ENCODE results near the gene BTNL3. TPM values are rescaled to one million over a fixed set of nuclear protein-coding genes. Genes with fewer than 3 reads are reported as not detected.

BTNL3 gene, protein sequence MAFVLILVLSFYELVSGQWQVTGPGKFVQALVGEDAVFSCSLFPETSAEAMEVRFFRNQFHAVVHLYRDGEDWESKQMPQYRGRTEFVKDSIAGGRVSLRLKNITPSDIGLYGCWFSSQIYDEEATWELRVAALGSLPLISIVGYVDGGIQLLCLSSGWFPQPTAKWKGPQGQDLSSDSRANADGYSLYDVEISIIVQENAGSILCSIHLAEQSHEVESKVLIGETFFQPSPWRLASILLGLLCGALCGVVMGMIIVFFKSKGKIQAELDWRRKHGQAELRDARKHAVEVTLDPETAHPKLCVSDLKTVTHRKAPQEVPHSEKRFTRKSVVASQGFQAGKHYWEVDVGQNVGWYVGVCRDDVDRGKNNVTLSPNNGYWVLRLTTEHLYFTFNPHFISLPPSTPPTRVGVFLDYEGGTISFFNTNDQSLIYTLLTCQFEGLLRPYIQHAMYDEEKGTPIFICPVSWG
- total RNA-seq (2021), result not detected in 3 replicates
- Bru-seq, nascent RNA, result not detected
- long read RNA-seq, experiment 1, result 0 reads
- long read RNA-seq, experiment 2, result 0 reads
- long read RNA-seq, experiment 3, result 0 reads

- Mint-ChIP-seq H3K27ac (no peak within 1 kb of the TSS), H3K36me3 (no peaks in the 10 kb centered on the region), H3K4me1 (peaks cover 2% of the 10 kb centered on the region; the same call in 1 of the 2 replicates), H3K9me3 (peaks cover 10% of the 10 kb centered on the region), H3K27me3 (ENCODE audit: low read depth) (peaks cover 3% of the 10 kb centered on the region), H3K4me3 (no peak within 1 kb of the TSS)
- ChIA-PET CTCF (no interaction called here), POLR2A (no interaction called here)
- ATAC-seq (no peak), DNase-seq (ENCODE audit: low spot score) (no peak)
- TF ChIP-seq ZBTB21 (CRISPR knock-in tag; IDR thresholded peaks at IDR 0.05; ENCODE audit: borderline replicate concordance) (no peak), ZNF121 (CRISPR knock-in tag; IDR thresholded peaks at IDR 0.05) (no peak), OVOL2 (CRISPR knock-in tag; IDR thresholded peaks at IDR 0.05; ENCODE audit: borderline replicate concordance) (no peak), ZNF396 (CRISPR knock-in tag; IDR thresholded peaks at IDR 0.05; ENCODE audit: borderline replicate concordance) (no peak), CREB1 (CRISPR knock-in tag; IDR thresholded peaks at IDR 0.05) (no peak)
Observed at GRCh38 chr5:180988592-180988991, at the start of gene BTNL3. BTNL3 (plus strand) TSS chr5:180988846; CDS start chr5:180989029, 183 bp downstream.

GRCh38 chr5:180950291-180950949 lies 38.2 kb upstream of the BTNL3 start:
- Mint-ChIP-seq H3K4me3 (no peak overlapping the region), H3K36me3 (no peaks in the 10 kb centered on the region), H3K4me1 (0 out of 2 replicates have a peak, but pooled peaks cover 5% of the 10 kb centered on the region), H3K27ac (no peak overlapping the region), H3K27me3 (ENCODE audit: low read depth) (peaks cover 2% of the 10 kb centered on the region), H3K9me3 (no peaks in the 10 kb centered on the region)
- ATAC-seq, result no peak
- no peak for DNase-seq (ENCODE audit: low spot score)
- CTCF ChIA-PET, result no interaction called here
- POLR2A ChIA-PET, result no interaction called here
- no peak for TF ChIP-seq ATF1 (CRISPR knock-in tag; IDR thresholded peaks at IDR 0.05)
- no peak for TF ChIP-seq ERG (CRISPR knock-in tag; IDR thresholded peaks at IDR 0.05)
- TF ChIP-seq ZNF317 (CRISPR knock-in tag; IDR thresholded peaks at IDR 0.05; ENCODE audit: borderline replicate concordance, low read depth), result no peak
- TF ChIP-seq GTF2I (CRISPR knock-in tag; conservative IDR thresholded peaks at IDR 0.05), result no peak
- TF ChIP-seq ZNF512 (CRISPR knock-in tag; IDR thresholded peaks at IDR 0.05; ENCODE audit: borderline replicate concordance), result no peak

DNA sequence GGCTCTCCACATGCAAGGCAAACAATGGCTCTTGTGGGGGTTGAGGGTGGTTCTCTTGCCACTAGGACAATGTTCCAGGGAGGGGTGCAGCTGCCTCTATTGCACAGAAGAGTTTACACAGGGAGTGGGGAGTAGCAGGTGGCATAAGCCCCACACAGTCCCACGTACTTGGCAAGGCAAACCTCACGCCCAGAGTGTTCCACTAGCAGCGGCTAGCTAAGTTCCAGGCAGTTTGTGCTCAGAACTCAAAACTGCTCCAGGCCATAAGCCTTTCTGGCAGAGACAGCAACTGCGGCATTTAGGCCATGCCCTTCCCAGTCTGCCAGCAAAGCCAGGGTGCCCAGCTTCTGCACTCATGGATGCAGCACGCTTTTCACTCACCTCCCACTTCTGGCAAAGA lies 29.0 kb upstream of the BTNL3 start:
- ChIA-PET CTCF (interaction anchor here (1.0 to 1.1 kb wide), 2 partner anchors 129 to 175 kb away, joined by 4 read pairs; no protein-coding TSS in a partner anchor), POLR2A (no interaction called here)
- ATAC-seq (peak; percentile 26), DNase-seq (ENCODE audit: low spot score) (no peak)
- peaks cover 12% of the 10 kb centered on the region for H3K9me3 Mint-ChIP-seq
- H3K4me3 Mint-ChIP-seq, result no peak overlapping the region
- peaks cover 2% of the 10 kb centered on the region; the same call in 1 of the 2 replicates for H3K36me3 Mint-ChIP-seq
- H3K4me1 Mint-ChIP-seq, result peaks cover 30% of the 10 kb centered on the region
- no peaks in the 10 kb centered on the region for H3K27me3 Mint-ChIP-seq (ENCODE audit: low read depth)
- H3K27ac Mint-ChIP-seq, result no peak overlapping the region
- TF ChIP-seq ERG (CRISPR knock-in tag; IDR thresholded peaks at IDR 0.05) (no peak), TCF7 (CRISPR knock-in tag; IDR thresholded peaks at IDR 0.05; ENCODE audit: low read depth) (no peak), SP1 (CRISPR knock-in tag; conservative IDR thresholded peaks at IDR 0.05) (no peak), NFE2L1 (CRISPR knock-in tag; IDR thresholded peaks at IDR 0.05) (no peak), CTCF (IDR thresholded peaks at IDR 0.05) (no peak), FOXP1 (CRISPR knock-in tag; IDR thresholded peaks at IDR 0.05; ENCODE audit: borderline replicate concordance) (no peak), MLX (CRISPR knock-in tag; IDR thresholded peaks at IDR 0.05) (no peak), NR1H2 (CRISPR knock-in tag; IDR thresholded peaks at IDR 0.05) (no peak)
- TF ChIP-seq, protein P1, sequence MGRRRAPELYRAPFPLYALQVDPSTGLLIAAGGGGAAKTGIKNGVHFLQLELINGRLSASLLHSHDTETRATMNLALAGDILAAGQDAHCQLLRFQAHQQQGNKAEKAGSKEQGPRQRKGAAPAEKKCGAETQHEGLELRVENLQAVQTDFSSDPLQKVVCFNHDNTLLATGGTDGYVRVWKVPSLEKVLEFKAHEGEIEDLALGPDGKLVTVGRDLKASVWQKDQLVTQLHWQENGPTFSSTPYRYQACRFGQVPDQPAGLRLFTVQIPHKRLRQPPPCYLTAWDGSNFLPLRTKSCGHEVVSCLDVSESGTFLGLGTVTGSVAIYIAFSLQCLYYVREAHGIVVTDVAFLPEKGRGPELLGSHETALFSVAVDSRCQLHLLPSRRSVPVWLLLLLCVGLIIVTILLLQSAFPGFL (CRISPR knock-in tag; IDR thresholded peaks at IDR 0.05; ENCODE audit: borderline replicate concordance), result no peak
- TF ChIP-seq, protein P2, sequence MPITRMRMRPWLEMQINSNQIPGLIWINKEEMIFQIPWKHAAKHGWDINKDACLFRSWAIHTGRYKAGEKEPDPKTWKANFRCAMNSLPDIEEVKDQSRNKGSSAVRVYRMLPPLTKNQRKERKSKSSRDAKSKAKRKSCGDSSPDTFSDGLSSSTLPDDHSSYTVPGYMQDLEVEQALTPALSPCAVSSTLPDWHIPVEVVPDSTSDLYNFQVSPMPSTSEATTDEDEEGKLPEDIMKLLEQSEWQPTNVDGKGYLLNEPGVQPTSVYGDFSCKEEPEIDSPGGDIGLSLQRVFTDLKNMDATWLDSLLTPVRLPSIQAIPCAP (CRISPR knock-in tag; IDR thresholded peaks at IDR 0.05), result no peak

Measured in WTC11 (cell line).